IPS-11a (cell line): Measurements from ENCODE around the gene CFAP221.
"Not testable (repeated sequence)": the region's sequence is repeated elsewhere in the genome, so short reads cannot be mapped to it uniquely, and the experiment has no call there.

ENCODE experiments used
- H3K4me3 ChIP-seq: one replicate; pipeline ENCODE4 v1.5.1; 2013; ENCODE audit warnings: low read depth, low read length, control low read depth

The CFAP221 gene

DNA sequence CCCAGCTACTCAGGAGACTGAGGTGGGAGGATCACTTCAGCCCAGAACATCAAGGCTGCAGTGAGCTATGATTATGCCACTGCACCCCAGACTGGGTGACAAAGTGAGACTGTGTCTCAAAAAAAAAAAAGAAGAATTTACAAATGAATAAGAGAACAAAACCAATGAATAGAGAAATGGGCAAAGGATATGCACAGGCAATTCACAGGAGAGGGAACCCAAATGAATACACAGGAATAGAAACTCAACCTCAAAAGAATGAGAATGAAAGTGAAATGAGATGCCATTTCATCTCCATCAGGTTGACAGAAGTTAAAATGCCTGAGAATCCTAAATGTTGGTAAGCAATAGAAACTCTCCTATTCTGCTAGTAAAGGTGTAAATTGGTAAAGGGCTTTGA lies 40.2 kb downstream of the CFAP221 start:
- H3K4me3 ChIP-seq, result no peak overlapping the region

DNA sequence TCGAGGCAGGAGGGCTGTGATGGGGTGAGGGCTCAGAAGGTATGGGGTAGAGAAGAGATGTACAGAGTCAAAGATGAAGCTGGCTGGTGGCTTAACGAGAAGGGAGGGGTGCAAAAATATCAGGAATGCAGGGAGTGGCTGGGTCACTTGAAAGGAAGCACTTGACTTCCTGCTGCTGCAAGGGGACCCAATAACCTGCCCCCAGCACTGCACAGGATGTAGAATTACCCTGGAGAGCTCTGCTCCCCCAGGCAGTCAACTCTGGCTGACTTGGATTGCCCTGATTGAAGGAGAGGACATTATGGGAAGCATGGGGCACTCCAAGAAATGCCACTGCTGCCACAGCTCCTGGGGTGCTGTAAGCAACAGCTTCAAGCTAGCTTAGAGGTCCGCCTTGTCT lies 41.8 kb downstream of the CFAP221 start:
- H3K4me3 ChIP-seq, result no peak overlapping the region

DNA sequence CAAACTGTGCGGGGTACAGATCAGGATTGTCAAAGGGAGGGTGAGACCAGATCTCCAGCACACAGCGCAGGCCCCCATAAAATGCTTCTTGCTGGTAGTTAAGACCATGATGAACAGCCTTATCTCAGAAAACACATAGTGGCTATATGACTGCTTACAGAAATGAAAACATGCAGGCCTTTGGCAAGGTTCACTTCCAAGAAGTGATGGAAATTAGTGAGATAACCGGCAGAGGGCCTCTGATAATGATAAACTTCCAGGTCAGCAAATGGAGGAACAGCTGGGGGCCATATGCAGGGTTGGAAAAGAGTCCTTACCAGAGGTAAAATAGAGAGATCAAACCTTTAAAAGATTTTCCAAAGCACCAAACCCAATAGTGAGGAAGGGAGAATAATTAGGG lies 46.6 kb downstream of the CFAP221 start:
- H3K4me3 ChIP-seq, result no peak overlapping the region

DNA sequence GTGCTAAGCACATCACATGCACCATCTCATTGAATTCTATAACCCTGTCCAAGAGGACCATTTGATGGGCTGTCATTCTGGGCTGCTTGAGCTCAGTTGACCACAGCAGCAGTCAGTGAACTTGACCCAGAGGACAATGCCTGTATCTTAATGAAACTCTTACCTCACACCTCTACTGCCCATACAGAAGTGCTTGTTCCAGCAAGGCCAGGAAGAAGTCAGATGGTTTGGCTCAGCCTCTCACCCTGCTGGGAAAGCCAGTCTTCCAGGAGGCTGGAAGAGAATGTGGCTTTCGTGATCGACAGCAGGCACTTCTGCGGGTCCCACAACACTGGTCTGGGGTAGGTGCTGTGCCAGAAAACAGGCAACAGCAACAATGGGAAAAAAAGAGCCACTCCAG lies 47.3 kb downstream of the CFAP221 start:
- H3K4me3 ChIP-seq, result no peak overlapping the region

DNA sequence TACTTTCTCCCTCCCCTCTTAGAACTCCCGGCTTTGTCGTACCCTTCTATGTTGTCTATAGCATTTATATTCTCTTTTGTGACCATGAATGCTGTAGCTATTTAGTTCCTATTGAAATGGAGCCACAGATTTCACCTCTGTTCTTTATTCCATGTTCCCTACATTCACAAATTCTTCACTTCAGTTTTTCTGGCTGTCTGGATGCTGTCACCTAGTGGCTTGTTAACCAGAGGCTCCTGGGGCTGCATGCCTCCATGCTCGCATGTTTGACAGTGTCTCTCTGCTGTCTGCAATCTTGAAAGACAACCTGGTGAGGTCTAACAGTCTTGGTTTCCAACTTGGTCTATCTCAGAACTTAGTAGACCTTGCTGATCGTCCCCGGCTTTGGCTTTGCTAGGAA lies 48.2 kb downstream of the CFAP221 start:
- H3K4me3 ChIP-seq, result no peak overlapping the region

DNA sequence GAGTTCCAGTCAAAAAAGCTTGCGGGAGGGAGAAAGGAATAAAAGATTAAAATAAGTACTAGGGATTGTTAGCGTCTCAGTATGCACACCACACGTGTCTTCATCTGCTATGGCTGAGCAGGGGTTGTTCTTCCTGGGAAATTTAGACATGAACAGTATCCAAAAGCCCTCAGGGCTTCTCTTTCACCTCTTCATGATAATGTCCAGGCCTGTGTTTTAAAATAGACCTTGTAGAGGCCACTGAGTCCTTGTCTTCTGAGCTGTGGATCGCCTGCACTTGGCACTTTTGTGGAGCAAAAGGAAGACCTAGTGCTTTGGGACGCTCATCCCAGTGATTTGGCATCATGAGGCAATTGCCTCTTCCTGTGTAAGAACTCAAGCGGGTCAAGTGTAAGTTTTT lies 52.4 kb downstream of the CFAP221 start:
- H3K4me3 ChIP-seq, result no peak overlapping the region

DNA sequence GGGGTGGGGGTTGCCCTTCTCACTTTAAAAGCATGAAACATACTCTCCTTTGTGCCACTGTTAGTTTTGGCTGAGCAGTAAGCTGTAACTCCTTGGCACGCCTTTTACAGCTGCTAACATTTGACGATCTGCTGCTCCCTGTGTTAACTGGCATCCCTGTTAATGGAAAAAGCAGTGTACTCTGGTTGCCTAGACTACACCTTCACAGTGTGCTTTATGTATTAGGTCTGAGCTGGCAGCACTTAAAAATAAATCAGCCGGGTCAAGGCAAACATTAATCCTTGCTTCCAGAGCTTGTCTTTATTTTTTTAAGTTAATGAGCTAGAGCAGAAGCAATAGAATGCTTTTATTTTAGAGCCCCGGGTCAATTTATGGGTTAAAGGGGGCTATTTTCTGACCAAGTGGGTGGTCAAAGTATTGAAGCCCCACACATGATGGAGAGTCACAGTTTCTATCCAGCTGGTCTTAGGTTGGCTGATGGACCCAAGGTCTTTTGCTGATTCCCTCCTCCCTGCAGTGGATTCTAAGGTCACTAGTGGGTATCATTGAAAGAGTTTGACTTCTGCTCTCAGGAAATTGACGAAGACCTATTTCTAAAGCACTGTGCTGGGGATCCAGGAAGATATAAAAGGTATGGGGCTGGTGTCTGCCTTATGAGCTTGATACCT lies 54.5 kb downstream of the CFAP221 start:
- no peak overlapping the region for H3K4me3 ChIP-seq

DNA sequence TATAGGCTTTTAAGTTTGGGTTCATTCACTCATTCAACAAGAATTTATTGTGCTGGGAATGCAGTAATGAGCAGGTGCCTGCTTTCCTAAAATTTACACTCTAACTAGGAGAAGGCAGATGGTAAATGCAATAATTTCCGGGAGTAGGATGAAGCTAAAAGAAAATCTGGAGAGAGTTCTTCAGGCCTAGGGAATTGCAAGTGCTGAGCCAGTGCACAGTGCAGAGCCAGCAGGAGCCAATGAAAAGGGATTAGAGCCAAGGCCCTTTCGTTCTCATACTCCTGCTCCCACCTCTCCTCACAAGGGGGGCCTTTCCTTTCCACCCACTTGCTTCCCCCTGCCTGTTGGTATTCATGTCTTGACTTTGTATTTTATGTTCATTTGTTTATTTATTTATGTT lies 55.1 kb downstream of the CFAP221 start:
- no peak overlapping the region for H3K4me3 ChIP-seq

DNA sequence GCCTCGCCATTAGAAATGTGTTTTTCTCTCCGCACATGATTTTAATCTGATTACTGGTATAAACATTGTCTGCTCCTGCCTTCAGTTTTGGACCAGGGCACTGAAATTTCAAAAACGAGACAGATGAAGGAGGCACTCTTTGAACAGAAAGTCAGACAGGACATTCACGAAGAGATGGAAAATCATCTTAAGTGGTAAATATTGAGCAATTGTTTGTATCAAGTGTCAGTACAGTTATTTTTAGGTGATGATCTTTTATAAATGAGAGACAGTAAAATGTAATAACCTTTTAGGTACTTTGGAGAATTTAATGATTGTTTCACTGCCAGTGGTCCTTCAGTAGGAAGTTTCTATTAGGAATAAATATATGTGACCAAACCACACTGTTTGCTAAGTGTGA lies 60.8 kb downstream of the CFAP221 start:
- H3K4me3 ChIP-seq, result no peak overlapping the region

DNA sequence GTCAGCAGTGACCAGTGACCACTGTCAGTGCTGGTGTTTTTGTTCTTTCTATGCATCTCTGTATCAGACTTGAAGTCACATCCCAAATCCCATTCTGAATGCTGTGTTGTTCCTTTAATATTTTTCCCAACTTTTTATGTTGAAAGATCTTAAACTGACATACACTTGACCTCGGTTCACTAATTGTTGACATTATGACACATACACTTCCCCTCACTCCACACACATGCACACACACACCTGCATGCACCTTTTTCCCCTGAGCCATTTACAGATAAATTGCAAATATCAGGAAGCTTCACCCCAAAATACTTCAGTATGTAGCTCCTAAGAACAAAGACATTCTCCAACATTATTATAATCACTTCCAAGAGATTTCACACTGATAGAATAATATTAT lies 62.4 kb downstream of the CFAP221 start:
- no peak overlapping the region for H3K4me3 ChIP-seq

DNA sequence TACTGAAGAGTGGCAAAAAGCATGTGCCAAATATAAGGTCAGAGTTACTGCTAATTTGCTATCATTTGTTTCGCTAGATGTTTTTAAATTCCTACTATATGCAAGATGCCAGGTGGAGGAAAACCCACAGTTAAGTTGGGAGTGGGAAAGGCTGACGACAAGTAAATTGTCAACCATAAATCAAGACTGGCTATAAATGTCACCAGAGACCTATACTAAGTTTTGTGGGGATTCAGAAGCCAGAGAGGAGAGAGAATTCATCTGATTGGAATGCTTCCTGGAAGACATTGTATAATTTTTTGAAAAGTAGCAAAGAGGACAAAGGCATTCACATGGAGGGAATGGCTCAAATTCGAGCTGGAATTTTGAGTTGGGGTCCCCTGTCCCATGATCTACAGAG lies 64.3 kb downstream of the CFAP221 start:
- H3K4me3 ChIP-seq, result no peak overlapping the region

DNA sequence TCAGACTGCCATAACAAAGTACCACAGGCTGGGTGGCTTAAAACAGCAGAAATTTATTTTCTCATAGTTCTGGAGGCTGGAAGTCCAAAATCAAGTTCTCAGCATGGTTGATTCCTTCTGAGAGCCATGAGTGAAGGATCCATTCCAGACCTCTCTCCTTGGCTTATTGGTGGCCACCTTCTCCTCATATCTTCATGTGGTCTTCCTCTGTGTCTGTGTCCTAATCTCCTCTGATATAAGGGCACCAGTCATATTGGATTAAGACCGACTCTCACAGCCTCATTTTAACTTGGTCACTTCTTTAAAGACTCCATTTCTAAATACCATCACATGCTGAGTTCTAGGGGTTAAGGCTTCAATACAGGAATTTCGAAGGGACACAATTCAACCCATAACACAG lies 65.1 kb downstream of the CFAP221 start:
- no peak overlapping the region for H3K4me3 ChIP-seq

DNA sequence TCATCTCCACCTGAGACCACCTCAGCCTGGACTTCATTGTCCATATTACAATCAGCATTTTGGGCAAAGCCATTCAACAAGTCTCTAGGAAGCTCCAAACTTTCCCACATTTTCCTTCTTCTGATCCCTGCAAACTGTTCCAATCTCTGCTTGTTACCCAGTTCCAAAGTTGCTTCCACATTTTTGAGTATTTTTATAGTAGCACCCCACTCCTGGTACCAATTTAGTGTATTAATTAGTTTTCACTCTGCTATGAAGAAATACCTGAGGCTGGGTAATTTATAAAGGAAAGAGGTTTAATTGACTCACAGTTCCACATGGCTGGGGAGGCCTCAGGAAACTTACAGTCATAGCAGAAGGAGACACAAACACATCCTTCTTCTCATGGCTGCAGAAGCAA lies 69.9 kb downstream of the CFAP221 start:
- not testable (repeated sequence) for H3K4me3 ChIP-seq

DNA sequence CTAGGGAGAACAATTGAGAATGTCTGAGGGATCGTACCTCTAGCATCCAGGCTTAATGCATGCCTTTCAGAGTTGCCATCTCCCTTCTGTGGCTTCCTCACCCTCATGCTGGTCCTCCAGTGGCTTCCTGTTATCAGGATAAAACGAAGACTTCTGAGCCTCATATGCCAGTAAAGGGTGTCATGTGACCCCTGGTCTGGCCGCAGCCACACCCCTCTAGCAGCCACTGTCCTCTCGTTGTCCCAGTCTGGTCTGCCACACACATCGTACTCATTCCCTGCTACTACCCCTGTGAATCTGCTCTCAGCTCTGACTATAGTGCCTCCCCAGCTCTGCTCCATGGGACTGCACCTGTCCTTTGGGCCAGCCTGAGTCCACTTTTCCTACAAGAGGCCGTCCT lies 72.2 kb downstream of the CFAP221 start:
- no peak overlapping the region for H3K4me3 ChIP-seq

DNA sequence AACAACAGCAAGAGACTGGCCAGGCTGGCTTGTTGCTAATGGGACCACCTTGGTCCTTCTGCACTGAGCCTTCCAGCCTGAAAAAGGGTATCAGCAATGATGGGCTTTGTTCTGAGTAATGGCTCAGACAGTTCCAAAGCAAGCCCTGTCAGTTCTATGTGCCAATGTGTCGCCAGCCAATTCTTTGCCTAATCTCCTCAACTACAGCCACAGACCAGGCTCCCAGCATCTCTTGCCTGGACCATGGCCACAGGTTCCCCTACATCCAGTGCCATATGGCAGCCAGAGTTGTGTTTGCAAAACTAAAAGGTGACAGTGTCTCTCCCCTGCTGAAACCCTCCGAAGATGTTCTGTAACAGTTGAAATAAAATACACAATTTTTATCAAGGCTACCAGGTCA lies 73.2 kb downstream of the CFAP221 start:
- H3K4me3 ChIP-seq, result no peak overlapping the region

DNA sequence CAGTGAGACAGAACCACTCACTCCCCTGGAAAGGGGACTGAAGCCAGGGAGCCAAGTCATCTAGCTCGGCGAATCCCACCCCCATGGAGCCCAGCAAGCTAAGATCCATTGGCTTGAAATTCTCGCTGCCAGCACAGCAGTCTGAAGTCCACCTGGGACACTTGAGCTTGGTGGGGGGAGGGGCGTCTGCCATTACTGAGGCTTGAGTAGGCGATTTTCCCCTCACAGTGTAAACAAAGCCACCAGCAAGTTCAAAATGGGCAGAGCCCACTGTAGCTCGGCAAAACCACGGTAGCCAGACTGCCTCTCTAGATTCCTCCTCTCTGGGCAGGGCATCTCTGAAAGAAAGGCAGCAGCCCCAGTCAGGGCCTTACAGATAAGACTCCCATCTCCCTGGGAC lies 74.5 kb downstream of the CFAP221 start:
- H3K4me3 ChIP-seq, result not testable (repeated sequence)

DNA sequence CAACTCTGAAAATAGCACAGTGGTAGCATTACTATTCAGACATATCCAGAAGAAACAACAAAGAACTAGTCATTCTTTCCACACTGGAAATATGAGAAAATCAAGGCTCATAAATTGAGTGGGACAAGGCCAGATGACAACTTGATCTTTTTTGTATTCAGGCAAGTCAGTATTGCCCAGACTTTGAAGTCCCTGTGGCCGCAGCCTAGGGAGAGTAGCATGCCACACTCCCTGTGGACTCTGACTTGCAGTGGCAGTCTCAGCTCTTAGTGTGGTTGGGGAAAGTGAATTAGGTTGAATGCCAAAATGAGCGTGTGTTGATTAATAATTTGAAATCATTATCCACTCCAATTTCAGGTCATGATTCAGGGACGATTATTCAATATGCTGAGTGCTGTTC lies 81.0 kb downstream of the CFAP221 start:
- H3K4me3 ChIP-seq, result no peak overlapping the region

DNA sequence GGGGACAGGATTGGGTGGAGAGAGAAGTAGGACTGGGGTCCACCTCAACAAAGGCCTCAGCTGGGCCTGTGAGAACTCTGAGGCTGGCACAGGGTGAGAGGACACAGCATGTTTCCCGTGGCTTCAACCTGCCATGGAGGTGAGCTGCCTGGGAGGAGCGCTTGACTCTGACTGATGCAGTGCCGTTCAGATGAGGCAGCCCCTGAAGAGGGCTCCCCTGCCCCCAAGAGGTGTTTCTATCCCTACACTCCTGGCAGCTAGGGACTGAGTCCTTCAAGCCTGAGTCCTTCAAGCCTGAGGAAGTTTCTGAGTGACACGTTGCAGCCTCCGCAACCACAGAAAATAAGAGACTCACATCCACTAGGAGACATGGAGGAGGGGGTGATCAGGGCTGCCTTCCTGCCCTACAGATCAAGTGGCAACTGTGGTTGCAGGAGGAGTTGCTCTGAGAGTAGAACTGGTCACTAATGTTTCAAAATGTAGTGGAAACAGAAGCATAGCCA lies 85.1 kb downstream of the CFAP221 start:
- H3K4me3 ChIP-seq, result no peak overlapping the region

DNA sequence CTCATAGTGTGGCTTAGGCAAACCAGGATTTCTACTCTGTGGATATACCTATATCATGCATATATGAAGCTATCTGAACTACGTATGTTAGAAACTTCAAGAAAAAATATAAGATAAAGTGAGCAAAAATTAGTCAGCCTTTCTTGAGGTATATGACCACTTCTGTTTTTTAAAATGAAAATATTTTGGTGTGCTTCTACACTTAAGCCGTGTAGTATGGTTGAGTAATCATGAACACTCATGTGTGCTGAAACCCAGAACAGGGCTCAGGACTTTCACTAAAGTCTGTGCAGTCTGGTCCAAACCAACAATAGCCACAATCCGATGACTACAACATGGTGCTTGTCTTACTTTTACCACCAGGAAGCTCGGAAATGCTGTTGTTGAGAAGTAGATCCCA lies 85.9 kb downstream of the CFAP221 start:
- H3K4me3 ChIP-seq, result no peak overlapping the region

DNA sequence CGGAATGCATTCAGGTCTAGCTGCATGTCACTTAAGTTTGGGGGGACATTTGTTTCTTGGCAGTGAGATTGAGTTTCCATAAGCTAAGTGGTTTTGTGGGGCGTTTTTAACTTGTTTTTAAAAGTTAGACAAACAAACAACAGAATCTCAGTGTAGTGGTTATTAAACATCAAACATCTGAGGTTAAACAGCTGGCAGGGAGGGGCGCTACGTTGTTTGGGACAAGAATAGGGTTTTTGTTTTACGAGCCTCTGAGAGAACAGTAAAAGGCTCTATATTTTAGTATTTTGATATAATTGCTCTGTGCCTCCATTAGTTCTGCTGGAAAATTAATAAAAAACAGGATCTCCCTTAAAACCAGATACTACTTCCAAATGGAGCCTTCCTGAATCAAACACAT lies 93.1 kb downstream of the CFAP221 start:
- no peak overlapping the region for H3K4me3 ChIP-seq

DNA sequence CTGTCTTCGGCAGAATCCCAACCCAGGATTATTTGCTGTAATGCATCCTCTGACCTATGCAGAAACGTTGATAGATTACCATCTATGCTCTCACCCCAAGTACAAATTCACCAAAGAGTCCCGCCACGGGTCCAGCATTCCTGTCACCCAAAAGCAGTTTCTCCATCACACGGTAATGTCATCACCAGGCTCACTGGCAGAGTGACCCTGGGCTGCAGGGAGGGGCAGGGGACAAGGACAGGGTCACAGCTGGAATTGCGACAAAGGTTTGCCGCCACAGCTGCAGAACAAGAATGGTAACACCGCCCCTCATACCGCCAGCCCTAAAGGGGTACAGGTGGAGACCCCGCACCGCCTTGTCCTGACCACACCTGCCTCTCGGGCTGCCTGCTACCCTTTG lies 94.0 kb downstream of the CFAP221 start:
- no peak overlapping the region for H3K4me3 ChIP-seq

DNA sequence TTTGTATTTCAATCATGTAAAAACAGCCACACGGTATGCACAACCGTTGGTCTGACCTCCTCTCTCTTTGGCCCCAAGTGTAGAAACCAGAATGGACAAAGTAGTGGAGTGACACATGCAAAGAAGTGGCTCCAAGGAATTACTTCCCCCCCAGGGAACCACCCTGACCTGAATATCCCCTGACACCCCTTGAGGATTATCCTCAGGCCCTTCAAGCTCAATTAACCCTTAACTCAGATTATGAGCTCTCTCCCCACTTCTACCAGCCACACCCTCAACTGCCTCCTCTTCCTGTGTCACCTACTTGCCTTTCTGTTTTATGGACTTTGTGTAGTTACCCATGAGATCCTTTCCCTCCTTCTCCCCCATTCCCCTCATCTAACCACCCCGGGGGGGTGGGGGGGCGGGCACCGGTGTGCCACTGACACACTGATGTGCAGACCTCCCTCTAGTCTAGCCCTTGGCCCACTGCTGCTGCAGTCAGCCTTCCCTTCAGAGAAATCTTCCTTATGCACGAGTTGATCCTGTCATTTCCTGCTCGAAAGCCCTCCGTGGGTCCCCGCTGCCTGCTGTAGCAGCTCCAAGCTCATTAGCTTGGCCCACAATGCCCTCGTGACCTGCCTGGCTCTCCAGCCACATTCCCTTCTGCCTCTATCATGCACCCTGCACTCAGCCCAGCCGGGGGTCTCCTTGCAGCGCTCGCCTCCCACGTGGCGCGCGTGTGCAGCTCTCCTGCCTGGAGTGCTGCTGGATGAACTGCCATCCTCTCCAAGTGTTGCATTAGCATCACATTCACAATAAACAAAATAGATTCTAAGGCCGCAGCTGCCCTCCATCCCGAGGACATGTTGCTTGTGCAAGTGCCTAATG lies 94.7 kb downstream of the CFAP221 start:
- H3K4me3 ChIP-seq, result no peak overlapping the region
